Measurements from ENCODE around the gene RBM10. TPM values are rescaled to one million over a fixed set of nuclear protein-coding genes. Genes with fewer than 3 reads are reported as not detected.

Gene RBM10
- total RNA-seq, 1 experiment from 2014 or later = 41.0 TPM

DNA sequence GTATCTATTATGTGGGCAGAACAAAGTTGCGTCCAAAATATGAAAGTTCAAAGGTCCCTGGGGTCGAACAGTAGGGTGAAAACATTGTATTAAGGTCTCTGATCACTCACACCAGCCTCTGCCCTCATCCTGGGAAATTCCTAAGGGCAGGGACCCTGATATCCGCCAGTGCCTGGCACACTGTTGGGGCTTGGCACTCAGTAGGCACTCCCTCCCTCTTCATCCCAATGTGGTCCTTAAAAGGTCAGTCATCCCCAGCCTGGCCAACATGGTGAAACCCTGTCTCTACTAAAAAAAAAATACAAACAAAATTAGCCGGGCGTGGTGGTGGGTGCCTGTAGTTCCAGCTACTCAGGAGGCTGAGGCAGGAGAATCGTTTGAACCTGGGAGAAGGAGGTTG, 6.8 kb upstream of the RBM10 start:
- H3K9me3 ChIP-seq = no peaks in the 10 kb centered on the region
- CTCF ChIA-PET = no interaction called here
- H3K36me3 Mint-ChIP-seq (ENCODE audit: insufficient read depth, unreplicated experiment) = peaks cover 13% of the 10 kb centered on the region
- intact Hi-C loops (cut with micrococcal nuclease; ENCODE audit: unreplicated experiment) = no loop called here
- H3K36me3 ChIP-seq (ENCODE audit: control insufficient read depth, insufficient read depth, low read length) = no peaks in the 10 kb centered on the region; the same call in 1 of the 2 replicates
- no peak overlapping the region for H3K4me3 Mint-ChIP-seq (ENCODE audit: unreplicated experiment)
- POLR2A ChIA-PET = no interaction called here
- H3K9me3 Mint-ChIP-seq (ENCODE audit: unreplicated experiment) = no peaks in the 10 kb centered on the region
- no peaks in the 10 kb centered on the region for H3K27me3 Mint-ChIP-seq (ENCODE audit: insufficient read depth, unreplicated experiment)
- no peak overlapping the region for H3K27ac Mint-ChIP-seq (ENCODE audit: unreplicated experiment)
- TF ChIP-seq, protein P1, sequence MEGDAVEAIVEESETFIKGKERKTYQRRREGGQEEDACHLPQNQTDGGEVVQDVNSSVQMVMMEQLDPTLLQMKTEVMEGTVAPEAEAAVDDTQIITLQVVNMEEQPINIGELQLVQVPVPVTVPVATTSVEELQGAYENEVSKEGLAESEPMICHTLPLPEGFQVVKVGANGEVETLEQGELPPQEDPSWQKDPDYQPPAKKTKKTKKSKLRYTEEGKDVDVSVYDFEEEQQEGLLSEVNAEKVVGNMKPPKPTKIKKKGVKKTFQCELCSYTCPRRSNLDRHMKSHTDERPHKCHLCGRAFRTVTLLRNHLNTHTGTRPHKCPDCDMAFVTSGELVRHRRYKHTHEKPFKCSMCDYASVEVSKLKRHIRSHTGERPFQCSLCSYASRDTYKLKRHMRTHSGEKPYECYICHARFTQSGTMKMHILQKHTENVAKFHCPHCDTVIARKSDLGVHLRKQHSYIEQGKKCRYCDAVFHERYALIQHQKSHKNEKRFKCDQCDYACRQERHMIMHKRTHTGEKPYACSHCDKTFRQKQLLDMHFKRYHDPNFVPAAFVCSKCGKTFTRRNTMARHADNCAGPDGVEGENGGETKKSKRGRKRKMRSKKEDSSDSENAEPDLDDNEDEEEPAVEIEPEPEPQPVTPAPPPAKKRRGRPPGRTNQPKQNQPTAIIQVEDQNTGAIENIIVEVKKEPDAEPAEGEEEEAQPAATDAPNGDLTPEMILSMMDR (IDR thresholded peaks at IDR 0.05; ENCODE audit: insufficient read depth in 1 of 2, low read depth in 1 of 2, low read length in 1 of 2, severe bottlenecking in 1 of 2, unreplicated experiment in 1 of 2) = no peak
- no peaks in the 10 kb centered on the region for H3K27me3 ChIP-seq (replicated peaks; ENCODE audit: control insufficient read depth, insufficient read depth, low read length)
- no peak for DNase-seq
- BruUV-seq (replicated peaks) = no TSS peak
- no peak overlapping the region for H3K4me3 ChIP-seq (ENCODE audit: low read depth, low read length)
- H3K4me1 ChIP-seq = no peaks in the 10 kb centered on the region
- H3K4me1 Mint-ChIP-seq (ENCODE audit: low read depth, unreplicated experiment) = peaks cover 5% of the 10 kb centered on the region

DNA sequence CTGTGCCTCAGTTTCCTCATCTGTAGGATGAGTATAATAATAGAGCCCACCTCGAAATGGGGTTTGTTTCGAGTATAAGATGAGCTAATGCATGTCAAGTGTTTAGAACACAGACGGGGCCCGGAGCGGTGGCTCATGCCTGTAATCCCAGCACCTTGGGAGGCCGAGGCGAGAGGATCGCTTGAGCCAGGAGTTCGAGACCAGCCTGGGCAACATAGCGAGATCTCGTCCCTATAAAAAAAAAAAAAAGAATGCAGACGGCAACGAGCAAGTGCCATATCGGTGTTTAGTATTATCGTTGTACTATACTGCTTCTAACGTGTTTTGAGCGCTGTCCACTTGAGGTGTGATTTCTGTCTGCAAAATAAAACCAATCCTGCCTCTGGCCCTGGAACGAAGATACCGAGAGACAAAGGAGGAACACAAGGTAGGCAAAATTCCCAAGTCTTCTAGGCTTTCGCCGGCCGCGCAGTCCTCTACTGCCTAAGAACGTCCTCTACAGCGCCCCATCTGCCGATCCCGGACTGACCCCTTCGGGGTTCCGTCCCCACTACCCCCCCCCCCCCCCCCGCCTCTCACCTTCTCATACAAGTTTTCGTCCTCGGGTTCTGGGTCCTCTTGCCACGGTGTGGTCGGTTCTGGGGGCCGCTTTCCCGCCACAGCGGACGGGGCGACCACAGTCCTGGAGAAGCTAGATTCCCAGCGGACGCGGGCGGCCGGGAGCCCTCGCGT, 961 bp upstream of the RBM10 start:
- TF ChIP-seq, protein P1 (IDR thresholded peaks at IDR 0.05; ENCODE audit: insufficient read depth in 1 of 2, low read depth in 1 of 2, low read length in 1 of 2, severe bottlenecking in 1 of 2, unreplicated experiment in 1 of 2) = no peak
- H3K36me3 ChIP-seq (ENCODE audit: control insufficient read depth, insufficient read depth, low read length) = no peaks in the 10 kb centered on the region; the same call in 1 of the 2 replicates
- peak overlapping the region; percentile 99 for H3K27ac Mint-ChIP-seq (ENCODE audit: unreplicated experiment)
- peak overlapping the region; percentile 94 for H3K4me3 ChIP-seq (ENCODE audit: low read depth, low read length)
- H3K4me1 Mint-ChIP-seq (ENCODE audit: low read depth, unreplicated experiment) = peaks cover 7% of the 10 kb centered on the region
- peaks cover 32% of the 10 kb centered on the region for H3K36me3 Mint-ChIP-seq (ENCODE audit: insufficient read depth, unreplicated experiment)
- no peaks in the 10 kb centered on the region for H3K9me3 ChIP-seq
- peak overlapping the region; percentile 92 for H3K4me3 Mint-ChIP-seq (ENCODE audit: unreplicated experiment)
- CTCF ChIA-PET = interaction anchor here (1.0 to 1.2 kb wide), 5 partner anchors 7 to 74 kb away, joined by 3 to 6 read pairs (median 3); no protein-coding TSS in a partner anchor
- no peaks in the 10 kb centered on the region for H3K27me3 ChIP-seq (replicated peaks; ENCODE audit: control insufficient read depth, insufficient read depth, low read length)
- TSS peak; percentile 77 for BruUV-seq (replicated peaks)
- H3K4me1 ChIP-seq = no peaks in the 10 kb centered on the region
- POLR2A ChIA-PET = interaction anchor here (1.2 to 1.5 kb wide), 4 partner anchors 15 to 89 kb away, joined by 7 to 12 read pairs (median 8); partner anchors contain the start of gene USP11
- DNase-seq = no peak
- H3K9me3 Mint-ChIP-seq (ENCODE audit: unreplicated experiment) = no peaks in the 10 kb centered on the region
- intact Hi-C loops (cut with micrococcal nuclease; ENCODE audit: unreplicated experiment) = no loop called here
- H3K27me3 Mint-ChIP-seq (ENCODE audit: insufficient read depth, unreplicated experiment) = no peaks in the 10 kb centered on the region

DNA sequence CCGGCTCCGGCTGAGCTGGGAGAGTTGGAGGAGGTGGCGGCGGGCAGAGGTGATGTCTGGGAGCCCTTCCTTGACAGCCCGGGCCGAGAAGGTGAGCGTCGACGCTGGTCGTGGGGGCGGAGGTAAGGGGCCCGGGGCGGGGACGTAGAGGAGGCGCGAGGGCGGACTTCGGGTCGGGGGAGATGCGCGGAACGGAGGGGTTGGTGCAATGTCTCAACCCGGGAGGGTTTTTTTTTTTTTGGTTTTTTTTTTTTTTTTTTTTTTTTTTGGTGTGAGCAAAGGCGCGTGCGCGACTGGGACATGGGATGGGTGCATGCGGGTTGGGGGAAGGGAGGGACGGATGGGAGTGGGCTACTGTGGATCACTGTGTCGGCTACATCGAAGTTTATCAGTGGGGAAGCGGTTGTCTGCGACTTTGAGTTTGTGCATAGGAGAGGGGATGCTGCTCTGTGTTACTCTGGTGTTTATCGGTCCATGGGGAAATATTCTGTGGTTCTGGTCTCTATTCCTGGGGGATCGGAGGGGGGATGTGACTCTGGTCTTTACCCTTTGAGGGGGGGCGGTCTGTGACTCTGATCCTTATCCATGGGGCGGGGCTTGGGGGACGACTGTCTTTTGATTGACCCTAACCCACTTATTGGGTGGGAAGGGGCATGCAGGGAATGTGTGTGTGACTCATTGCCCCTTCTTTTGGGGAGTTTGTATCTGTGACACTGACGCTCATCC, 537 bp downstream of the RBM10 start:
- TSS peak; percentile 27 for BruUV-seq (replicated peaks)
- H3K4me3 ChIP-seq (ENCODE audit: low read depth, low read length) = peak overlapping the region; percentile 94
- intact Hi-C loops (cut with micrococcal nuclease; ENCODE audit: unreplicated experiment) = no loop called here
- H3K27me3 Mint-ChIP-seq (ENCODE audit: insufficient read depth, unreplicated experiment) = no peaks in the 10 kb centered on the region
- no peaks in the 10 kb centered on the region; the same call in 1 of the 2 replicates for H3K36me3 ChIP-seq (ENCODE audit: control insufficient read depth, insufficient read depth, low read length)
- H3K4me1 Mint-ChIP-seq (ENCODE audit: low read depth, unreplicated experiment) = peaks cover 7% of the 10 kb centered on the region
- H3K9me3 Mint-ChIP-seq (ENCODE audit: unreplicated experiment) = no peaks in the 10 kb centered on the region
- DNase-seq = peak in 1 of 2 experiments; percentile 67
- H3K27me3 ChIP-seq (replicated peaks; ENCODE audit: control insufficient read depth, insufficient read depth, low read length) = no peaks in the 10 kb centered on the region
- H3K4me1 ChIP-seq = no peaks in the 10 kb centered on the region
- TF ChIP-seq, protein P1 (IDR thresholded peaks at IDR 0.05; ENCODE audit: insufficient read depth in 1 of 2, low read depth in 1 of 2, low read length in 1 of 2, severe bottlenecking in 1 of 2, unreplicated experiment in 1 of 2) = no peak
- no peaks in the 10 kb centered on the region for H3K9me3 ChIP-seq
- peaks cover 35% of the 10 kb centered on the region for H3K36me3 Mint-ChIP-seq (ENCODE audit: insufficient read depth, unreplicated experiment)
- H3K4me3 Mint-ChIP-seq (ENCODE audit: unreplicated experiment) = peak overlapping the region; percentile 92
- CTCF ChIA-PET = interaction anchor here (0.6 to 1.2 kb wide), 8 partner anchors 8 to 378 kb away, joined by 3 to 6 read pairs (median 3); no protein-coding TSS in a partner anchor
- peak overlapping the region; percentile 99 for H3K27ac Mint-ChIP-seq (ENCODE audit: unreplicated experiment)
- POLR2A ChIA-PET = interaction anchor here (0.7 to 1.5 kb wide), 5 partner anchors 17 to 1551 kb away, joined by 3 to 12 read pairs (median 7); partner anchors contain the start of gene USP11
